SKM-1 (cell line): ENCODE results near the gene THUMPD1.

Experiments used
- DNase-seq: peaks from one replicate; lab custom pipeline; 2025; ENCODE audit not compliant: unreplicated experiment; lab: John Stamatoyannopoulos, UW

THUMPD1 gene

DNA sequence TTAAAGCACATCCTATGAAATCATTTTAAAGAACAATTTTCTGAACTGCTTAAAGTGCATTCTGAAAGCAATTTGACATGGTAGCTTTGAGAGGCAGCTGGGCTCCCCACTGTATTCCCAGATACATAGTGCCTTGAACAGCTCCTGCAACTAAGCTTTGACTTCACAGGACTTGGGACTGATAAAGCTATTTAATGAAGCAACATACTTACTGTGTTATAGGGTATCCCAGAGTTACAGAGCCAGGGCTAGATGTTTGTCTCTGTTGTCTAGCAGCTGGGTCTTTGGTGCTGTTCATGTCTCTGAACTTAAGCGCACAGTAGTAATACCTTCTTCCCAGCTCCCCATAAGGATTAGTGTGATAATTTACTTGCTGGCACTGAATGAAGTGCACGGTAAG lies 45.0 kb downstream of the THUMPD1 start:
- no peak for DNase-seq

DNA sequence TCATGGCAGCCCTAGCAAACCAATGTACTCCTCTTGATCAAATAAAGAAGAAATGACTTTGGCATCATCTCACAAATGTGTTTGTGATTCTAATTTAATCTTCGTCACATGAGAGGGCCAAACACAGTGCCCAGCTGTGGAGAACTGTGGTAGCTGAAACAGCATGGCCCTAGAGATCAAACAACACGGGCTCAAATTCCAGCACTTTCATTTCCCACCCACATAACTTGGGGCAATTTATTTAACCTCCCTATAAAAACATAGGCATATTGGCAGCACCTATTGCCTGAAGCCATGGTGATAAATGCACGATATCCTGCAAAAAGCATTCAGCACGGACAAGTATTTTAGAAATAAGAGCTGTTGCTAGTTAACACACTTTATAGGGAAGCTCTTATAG lies 46.6 kb downstream of the THUMPD1 start:
- no peak for DNase-seq

DNA sequence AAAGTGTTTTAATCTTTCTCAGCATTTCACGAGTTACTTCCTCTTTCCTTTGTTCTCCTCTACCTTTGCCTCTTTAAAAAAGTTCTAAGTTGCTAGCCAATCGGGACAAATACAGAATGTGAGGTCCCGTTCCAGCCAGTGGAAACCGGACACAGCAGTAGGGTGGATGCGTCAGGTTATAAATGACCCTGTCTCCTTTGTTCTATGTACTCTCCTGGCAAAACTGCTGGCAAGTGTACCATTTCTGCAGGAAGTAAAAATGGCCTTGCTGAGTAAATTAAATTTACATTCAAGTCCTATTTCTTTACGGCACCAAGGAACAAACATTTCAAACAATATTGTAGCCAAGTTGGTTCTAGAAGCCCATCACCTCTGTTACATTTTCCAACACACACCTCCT lies 47.5 kb downstream of the THUMPD1 start:
- DNase-seq = peak; percentile 8

DNA sequence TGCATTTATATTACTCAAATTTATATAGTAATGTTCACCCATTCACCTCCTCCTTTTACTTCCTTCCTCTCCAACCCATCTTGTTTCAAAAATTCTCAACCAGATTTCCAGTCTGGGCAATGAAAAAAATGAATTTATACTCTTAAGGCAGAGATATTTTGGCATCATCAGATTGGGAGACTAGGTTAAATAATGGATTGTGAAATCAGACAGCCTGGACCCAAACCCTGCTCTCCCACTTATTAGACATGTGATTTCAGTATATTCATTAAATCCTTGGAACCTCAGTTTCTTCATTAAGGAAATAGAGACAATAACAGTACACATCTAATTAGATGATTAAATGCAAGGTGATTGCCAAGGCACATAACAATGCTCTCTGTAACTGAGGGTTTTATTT lies 52.0 kb downstream of the THUMPD1 start:
- DNase-seq = no peak

GRCh38 chr16:20683812-20684211 lies 57.8 kb downstream of the THUMPD1 start:
- no peak for DNase-seq
